ENCODE data around the gene PRKAR2A.
"Not testable (repeated sequence)": the region's sequence is repeated elsewhere in the genome, so short reads cannot be mapped to it uniquely, and the experiment has no call there.

The PRKAR2A gene

DNA sequence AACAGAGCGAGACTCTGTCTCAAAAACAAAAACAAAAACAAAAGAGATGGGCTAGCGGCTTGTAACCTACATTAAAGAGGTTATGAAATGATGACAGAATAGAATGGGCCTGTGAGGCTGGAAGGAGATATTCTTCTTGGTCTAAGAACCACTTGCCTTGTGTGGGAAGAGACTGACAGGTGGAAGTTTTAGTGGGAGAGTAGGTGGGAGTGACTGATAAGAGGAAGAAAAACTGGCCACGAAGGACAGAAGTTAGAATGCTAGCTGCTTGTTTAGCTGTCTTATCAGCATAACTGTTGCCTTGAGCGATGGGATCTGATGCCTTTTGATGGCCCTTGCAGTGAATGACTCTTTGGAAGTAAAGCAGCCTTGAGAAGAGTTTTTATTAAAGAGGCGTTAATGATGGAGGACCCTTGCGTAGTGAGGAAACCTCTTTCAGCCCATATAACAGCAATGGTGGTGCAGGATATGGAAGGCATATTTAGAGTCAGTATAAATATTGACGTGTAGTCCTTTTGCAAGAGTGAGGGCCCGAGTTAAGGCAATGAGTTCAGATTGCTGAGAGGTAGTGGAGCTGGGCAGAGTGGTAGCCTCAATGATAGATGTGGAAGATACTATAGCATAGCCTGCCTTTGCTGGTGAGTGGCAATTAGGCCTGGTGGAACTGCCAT is 122.4 kb downstream of the PRKAR2A start:
- not testable (repeated sequence) for DNase-seq

DNA sequence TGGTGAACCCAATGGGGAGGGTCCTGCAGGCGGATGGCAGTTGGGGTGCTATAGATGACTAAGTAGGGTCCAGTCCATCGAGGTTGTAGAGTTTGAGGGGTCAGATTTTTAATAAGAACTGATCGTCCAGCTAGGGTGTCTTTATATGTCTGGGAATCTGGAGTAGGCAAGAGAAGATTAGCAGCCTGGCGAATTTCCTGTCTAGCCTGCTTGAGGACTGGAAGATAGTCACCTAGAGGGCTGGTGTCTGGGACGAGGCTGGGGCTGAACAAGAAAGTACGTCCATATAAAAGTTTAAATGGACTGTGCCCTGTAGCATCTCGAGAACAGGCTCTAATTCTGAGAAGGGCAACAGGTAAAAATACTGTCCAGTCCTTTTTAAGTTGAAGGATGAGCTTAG is 123.9 kb downstream of the PRKAR2A start:
- DNase-seq, result no peak

DNA sequence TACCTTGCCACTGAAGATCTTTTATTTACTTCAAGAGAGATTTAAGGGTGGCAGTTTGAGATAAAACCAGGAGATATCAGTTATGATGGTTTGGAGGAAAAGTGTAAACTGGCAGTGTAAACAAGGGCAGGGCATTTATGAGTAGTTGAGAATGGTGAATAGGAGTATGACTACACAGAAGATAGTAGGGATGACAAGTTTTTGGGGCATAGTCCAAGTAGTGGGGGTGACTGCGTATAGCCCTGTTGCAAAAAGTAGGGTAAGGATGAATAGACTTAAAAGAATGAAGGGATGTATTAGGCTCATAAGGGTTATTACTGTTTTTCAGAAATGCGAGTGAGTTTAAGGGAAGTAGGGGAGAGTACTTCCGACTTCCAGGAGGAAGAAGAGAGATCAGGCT is 124.4 kb downstream of the PRKAR2A start:
- DNase-seq, result not testable (repeated sequence)

DNA sequence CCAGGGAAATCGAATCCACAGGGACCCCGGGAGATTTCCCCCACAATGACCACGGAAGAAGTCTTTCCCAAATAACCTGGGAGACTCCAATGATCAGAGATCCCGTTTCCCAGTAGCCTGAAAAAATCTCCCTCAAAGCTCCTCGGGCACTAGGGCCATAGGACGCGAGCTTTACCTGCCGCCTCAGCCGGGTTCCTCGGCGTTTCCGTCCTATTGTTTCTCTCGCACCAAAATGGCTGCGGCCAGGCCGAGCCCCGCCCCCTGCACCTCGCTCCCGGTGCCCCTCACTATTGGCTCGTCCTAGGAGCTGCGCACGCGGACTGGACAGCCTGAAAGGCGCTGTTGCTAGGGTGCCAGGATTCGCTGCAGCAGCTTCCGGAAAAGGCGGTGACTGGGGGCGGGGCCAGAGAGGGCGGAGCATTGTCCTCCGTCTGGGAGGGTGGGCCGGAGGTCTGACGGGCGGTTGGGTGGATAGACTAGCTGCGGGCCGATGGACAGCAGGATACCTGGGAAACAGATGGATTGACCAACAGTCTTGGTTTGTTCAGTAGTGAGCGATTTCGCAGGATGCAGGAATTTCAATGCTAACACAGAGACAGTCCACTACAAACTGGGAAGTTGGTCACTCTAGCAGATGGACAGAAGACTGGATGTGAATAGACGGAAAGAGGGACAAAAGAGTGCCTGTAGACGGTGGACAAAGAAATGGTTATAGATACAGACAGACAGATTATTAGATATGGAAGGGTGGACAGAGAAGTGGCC is 130.5 kb downstream of the PRKAR2A start, which contains the start of gene IP6K2:
TSS of gene IP6K2 (minus strand) at position 240 of the 765 bp plus-strand sequence. CDS start 21,930 bp downstream, outside the sequence.
- peak; percentile 99 for DNase-seq

DNA sequence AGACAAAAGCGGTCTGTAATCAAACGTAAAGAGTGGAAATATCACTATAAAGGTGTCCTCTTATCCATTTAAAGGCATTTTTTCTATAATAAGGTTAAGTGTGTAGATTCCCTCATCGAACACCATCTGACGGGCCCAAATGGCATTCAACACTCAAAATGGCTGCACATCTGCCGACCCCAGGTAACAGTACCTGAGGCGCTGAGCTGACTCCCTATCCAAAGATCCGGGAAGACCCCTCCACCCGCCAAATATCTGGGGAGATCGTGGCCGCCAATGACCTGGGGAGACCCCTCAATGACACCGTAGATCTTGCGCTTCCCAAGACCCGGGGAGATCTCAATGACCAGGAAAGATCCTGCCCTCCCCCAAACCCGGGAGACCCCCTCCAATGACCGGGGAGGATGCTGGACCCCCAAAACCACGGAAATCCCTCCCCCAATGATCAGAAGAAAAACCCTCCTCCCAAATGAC is 131.1 kb downstream of the PRKAR2A start:
- DNase-seq, result peak; percentile 47

DNA sequence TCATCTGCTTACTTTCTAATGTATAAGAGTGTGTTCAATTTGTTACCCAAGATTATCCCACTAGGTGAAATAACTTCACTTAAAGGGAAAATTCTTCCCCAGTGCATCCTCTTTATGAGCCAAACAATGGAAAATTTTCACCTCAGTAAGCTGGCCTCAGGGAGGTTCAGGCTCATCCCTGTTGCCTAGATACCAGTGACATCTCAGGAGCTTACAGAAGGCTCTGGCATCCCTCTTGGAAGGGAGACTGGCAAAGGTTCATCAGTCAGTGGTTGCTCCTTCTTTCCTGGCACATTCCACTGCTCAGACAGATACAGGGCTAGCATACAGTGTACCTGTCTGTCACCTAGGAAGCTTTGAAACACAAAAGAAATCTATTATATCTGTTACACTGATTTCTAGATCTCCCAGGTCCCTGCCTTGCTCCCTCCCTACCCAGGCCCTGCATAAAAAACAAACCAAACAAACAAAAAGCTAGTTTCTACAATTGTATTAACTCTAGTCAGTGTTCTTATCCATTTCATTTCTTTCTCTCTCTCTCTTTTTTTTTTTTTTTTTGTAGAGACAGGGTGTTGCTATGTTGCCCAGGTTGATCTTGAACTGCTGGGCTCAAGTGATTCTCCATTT is 132.4 kb downstream of the PRKAR2A start:
- DNase-seq, result no peak

DNA sequence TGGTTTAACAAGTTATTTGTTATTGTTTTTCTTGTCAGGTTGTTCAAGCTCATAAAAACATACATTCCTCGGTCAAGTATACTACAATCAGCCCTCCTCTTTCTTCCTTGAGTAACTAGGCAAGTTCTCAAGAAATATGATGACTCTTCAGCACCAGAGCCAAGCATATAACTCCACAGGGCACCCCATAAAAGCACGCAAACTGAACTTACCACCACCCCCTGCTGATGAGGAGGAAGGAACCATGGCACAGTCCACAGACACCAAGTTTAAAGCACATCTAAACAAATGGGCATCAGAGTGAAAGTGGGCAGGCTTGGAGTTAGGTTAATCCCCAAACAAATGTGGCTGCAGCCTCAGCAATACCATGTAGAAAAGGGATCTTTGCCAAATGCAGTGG is 135.9 kb downstream of the PRKAR2A start:
- no peak for DNase-seq

DNA sequence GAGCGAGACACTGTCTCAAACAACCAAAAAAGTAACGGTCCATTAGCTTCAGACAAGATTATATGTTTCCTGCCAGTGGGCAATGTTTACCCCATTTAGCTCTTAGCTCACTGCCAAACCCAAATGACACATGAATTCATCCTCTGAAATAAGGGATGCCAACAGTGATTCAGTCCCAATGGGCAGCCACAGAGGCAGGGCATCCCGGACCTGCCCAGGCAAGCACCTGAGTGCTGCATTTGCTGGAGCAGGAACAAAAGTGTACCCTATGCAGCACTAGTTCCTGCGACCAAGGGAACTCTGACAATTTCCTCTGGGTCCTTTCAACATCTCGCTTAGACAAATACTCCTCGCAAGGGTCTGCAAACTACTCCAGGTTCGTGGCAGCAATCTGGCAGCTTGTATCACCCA is 138.6 kb downstream of the PRKAR2A start:
- no peak for DNase-seq

DNA sequence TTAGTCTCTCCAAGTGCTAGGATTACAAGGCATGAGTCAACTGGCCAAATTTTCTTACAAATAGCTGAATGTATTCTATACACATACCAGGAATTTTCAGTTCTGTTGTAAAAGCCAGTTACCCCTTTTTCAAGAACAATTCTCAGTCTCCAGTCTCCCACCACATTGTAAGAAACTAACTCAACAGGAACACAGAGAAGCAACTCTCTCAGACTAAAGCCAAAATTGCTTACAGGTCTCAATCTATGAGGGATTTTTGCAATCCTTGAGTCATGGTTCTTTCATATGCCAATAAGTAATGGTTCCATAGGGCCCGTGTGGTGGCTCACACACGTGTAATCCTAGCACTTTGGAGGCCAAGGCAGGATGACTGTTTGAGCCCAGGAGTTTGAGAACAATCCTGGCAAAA is 139.2 kb downstream of the PRKAR2A start:
- DNase-seq, result no peak

DNA sequence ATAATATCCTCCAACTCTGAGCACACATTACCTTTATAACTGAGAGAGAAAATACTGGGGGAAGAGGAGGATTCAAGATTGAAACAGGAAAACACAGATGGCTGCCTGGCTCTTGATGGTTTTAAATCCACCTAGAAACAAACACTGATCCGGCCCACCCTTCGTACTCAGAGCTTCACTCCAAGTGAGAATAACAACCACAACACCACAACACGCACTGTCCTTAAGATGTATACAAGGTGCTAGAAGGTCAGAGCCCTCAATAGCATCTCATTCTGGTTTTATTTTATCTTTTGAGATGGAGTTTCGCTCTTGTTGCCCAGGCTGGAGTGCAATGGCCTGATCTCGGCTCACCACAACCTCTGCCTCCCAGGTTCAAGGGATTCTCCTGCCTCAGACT is 140.5 kb downstream of the PRKAR2A start:
- no peak for DNase-seq

DNA sequence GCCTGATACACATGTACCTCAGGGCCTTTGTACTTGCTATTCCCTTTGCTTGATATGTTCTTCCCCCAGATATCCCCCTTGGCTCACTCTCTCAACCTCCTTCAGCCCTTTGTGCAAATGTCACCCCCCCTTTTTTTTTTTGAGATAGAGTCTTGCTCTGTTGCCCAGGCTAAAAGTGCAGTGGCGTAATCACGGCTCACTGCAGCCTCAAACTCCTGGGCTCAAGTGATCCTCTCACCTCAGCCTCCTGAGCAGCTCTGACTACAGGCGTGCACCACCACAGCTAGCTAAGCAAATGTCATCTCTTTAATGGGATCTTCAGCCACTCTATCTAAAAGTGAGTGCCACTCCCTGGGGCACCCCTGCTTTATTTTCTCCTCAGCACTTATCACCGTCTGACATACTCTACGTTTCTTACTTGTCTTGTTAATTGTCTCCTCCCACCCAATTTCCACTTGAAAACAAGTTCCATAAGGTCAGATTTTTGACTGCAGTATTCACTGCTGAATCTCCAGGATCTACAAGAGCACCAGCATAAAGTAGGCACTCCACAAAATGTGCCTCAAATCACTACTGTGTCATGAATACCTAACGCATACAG is 145.3 kb downstream of the PRKAR2A start:
- DNase-seq, result no peak

DNA sequence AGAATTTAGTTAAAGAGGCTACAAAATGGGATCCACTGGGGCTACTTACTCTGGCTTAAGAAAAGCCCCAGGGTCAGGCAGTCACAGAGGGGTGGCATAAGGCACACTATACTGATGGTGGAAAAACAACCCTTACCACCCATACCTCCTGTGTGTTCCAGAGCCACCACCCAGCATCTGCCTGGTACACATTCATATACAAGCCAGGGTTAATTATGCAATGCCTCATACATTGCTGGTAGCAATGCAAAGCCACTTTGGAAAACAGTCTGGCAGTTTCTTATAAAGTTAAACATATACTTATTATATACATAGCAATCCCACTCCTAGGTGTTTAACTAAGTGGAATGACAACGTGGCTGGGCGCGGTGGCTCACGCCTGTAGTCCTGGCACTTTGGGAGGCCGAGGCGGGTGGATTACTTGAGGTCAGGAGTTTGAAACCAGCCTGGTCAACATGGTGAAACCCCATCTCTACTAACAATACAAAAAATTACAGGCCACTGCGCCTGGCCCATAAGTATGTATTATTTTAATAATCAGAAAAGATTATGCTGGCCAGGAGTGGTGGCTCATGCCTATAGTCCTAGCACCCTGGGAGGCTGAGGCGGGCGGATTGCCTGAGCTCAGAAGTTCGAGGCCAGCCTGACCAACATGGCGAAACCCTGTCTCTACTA is 146.8 kb downstream of the PRKAR2A start:
- DNase-seq, result no peak

DNA sequence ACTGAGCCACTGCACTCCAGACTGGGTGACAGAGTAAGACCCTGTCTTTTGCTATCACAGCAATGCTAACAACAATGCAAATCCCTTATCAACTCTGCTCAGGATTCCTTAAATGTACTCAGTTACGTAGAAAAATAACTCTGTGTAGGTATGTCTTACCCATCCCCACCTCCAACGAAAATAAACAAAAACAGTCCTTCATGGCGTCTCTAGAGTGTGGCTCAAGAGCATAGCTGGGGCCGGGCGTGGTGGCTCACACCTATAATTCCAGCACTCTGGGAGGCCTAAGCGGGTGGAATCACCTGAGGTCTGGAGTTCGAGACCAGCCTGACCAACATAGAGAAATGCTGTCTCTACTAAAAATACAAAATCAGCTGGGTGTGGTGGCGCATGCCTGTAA is 148.8 kb downstream of the PRKAR2A start:
- DNase-seq, result no peak

DNA sequence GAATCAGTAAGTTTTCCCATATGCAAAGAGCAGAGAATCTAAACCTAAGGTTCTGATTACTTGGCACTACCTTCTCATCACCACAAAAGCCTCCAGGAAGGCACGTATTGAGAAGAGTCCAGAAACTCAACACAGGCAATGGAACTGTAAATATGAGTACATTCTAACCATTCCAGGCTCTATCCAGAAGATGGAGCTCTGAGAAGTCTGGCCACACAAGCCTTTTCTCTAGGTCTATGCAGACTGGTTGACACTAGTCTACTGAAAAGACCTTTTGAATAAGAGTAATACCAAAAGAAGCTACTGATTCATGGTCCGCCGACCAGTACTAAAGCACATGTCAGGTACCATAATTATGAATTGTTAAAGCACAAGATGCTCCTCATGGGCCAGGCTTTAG is 149.7 kb downstream of the PRKAR2A start:
- DNase-seq, result no peak

DNA sequence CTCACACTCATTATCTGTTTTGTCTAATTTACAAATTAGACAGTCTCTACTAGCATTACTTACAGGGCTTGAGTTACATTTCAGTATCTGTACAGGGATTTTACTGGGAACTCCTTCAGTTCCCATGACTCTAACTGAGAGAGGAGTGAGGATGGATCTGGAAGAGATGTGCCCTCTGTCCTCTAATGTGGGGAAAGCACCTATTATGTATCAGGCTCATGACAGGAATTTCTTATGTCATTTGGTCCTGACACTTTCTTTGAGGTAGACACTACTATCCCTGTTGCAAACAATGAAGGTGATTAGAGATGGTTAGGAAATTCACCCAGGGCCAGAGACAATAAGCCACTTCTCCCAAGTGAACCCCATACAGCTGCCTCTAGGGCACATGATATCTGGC is 151.1 kb downstream of the PRKAR2A start:
- no peak for DNase-seq

Measured in RPMI8226 (cell line).